Measurements from ENCODE around the gene GPT2. TPM values are rescaled to one million over a fixed set of nuclear protein-coding genes. Genes with fewer than 3 reads are reported as not detected.

The GPT2 gene
- total RNA-seq, 1 donor from 2014 or later: 7.3 TPM

Other genes with a start within 250 kb of the GPT2 start
- gene VPS35, start 195.2 kb upstream of the GPT2 start, total RNA-seq: 86.9 TPM
- 3.0 TPM for gene ORC6, start 194.7 kb upstream of the GPT2 start, total RNA-seq
- gene MYLK3, start 136.0 kb upstream of the GPT2 start, total RNA-seq: 150 TPM
- gene C16orf87, start 53.2 kb upstream of the GPT2 start, total RNA-seq: 13.6 TPM
- gene DNAJA2, start 89.3 kb downstream of the GPT2 start, total RNA-seq: 80.6 TPM